Peyer's patch (tissue), 4 donors: ENCODE results near the gene SLC20A1.

Experiments
- POLR2A ChIP-seq, 2 donors: fragments of 450-650 bp; IDR thresholded peaks; one replicate each; pipeline ENCODE4 v1.5.1; 2017; ENCODE audit warnings: antibody characterized with exemption in 2 of 2, mild to moderate bottlenecking in 2 of 2, moderate library complexity in 2 of 2
- TF ChIP-seq, protein P1 (sequence below), 6 experiments: fragments of 450-650 bp in 4 of 6; fragments of 200-600 bp in 2 of 6; sonication (generic) in 1 of 6; IDR thresholded peaks; one replicate each; pipeline ENCODE4 v1.5.1; 2017 to 2019; ENCODE audit warnings: antibody characterized with exemption in 6 of 6, mild to moderate bottlenecking in 3 of 6, moderate library complexity in 1 of 6

DNA sequence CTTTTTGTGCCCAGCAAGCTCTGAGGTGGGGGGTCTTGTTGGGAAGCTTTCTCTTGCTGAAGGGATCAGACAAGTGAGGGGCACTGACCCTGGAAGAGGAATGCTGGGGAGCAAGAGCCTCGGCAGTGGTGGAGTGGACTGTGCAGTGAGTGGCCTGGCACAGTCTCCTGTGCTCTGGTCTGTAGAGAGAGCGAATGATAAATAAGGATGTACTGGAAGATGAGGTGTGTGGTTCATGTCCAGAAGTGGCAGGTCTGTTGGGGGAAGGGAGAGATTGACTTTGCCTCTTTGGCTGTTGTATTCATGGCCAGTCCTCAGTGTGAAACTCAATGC, 5.3 kb upstream of the SLC20A1 start:
- no peak for TF ChIP-seq POLR2A (IDR thresholded peaks at IDR 0.05)
- TF ChIP-seq, protein P1, sequence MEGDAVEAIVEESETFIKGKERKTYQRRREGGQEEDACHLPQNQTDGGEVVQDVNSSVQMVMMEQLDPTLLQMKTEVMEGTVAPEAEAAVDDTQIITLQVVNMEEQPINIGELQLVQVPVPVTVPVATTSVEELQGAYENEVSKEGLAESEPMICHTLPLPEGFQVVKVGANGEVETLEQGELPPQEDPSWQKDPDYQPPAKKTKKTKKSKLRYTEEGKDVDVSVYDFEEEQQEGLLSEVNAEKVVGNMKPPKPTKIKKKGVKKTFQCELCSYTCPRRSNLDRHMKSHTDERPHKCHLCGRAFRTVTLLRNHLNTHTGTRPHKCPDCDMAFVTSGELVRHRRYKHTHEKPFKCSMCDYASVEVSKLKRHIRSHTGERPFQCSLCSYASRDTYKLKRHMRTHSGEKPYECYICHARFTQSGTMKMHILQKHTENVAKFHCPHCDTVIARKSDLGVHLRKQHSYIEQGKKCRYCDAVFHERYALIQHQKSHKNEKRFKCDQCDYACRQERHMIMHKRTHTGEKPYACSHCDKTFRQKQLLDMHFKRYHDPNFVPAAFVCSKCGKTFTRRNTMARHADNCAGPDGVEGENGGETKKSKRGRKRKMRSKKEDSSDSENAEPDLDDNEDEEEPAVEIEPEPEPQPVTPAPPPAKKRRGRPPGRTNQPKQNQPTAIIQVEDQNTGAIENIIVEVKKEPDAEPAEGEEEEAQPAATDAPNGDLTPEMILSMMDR (IDR thresholded peaks at IDR 0.05), result no peak
